ENCODE results near the gene CCDC146.
"Not testable (repeated sequence)": the region's sequence is repeated elsewhere in the genome, so short reads cannot be mapped to it uniquely, and the experiment has no call there.

Gene CCDC146

GRCh38 chr7:77265666-77266065 lies 143.3 kb downstream of the CCDC146 start:
- H3K27me3 ChIP-seq (replicated peaks; ENCODE audit: control insufficient read depth, insufficient read depth, low read length), result no peaks in the 10 kb centered on the region
- DNase-seq (ENCODE audit: extremely low read depth, insufficient read length), result no peak
- TF ChIP-seq, protein P1, sequence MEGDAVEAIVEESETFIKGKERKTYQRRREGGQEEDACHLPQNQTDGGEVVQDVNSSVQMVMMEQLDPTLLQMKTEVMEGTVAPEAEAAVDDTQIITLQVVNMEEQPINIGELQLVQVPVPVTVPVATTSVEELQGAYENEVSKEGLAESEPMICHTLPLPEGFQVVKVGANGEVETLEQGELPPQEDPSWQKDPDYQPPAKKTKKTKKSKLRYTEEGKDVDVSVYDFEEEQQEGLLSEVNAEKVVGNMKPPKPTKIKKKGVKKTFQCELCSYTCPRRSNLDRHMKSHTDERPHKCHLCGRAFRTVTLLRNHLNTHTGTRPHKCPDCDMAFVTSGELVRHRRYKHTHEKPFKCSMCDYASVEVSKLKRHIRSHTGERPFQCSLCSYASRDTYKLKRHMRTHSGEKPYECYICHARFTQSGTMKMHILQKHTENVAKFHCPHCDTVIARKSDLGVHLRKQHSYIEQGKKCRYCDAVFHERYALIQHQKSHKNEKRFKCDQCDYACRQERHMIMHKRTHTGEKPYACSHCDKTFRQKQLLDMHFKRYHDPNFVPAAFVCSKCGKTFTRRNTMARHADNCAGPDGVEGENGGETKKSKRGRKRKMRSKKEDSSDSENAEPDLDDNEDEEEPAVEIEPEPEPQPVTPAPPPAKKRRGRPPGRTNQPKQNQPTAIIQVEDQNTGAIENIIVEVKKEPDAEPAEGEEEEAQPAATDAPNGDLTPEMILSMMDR (IDR thresholded peaks at IDR 0.05; ENCODE audit: insufficient read depth, low read length, poor library complexity, severe bottlenecking), result no peak
- no peak overlapping the region for H3K4me3 ChIP-seq (replicated peaks; ENCODE audit: low read depth, low read length)
- H3K36me3 ChIP-seq (ENCODE audit: control insufficient read depth, insufficient read depth, low read length), result no peaks in the 10 kb centered on the region

GRCh38 chr7:77266291-77266794 lies 143.9 kb downstream of the CCDC146 start:
- peak; percentile 65 for DNase-seq (ENCODE audit: extremely low read depth, insufficient read length)
- H3K36me3 ChIP-seq (ENCODE audit: control insufficient read depth, insufficient read depth, low read length), result no peaks in the 10 kb centered on the region
- TF ChIP-seq, protein P1 (IDR thresholded peaks at IDR 0.05; ENCODE audit: insufficient read depth, low read length, poor library complexity, severe bottlenecking), result no peak
- no peaks in the 10 kb centered on the region for H3K27me3 ChIP-seq (replicated peaks; ENCODE audit: control insufficient read depth, insufficient read depth, low read length)
- H3K4me3 ChIP-seq (replicated peaks; ENCODE audit: low read depth, low read length), result no peak overlapping the region

DNA sequence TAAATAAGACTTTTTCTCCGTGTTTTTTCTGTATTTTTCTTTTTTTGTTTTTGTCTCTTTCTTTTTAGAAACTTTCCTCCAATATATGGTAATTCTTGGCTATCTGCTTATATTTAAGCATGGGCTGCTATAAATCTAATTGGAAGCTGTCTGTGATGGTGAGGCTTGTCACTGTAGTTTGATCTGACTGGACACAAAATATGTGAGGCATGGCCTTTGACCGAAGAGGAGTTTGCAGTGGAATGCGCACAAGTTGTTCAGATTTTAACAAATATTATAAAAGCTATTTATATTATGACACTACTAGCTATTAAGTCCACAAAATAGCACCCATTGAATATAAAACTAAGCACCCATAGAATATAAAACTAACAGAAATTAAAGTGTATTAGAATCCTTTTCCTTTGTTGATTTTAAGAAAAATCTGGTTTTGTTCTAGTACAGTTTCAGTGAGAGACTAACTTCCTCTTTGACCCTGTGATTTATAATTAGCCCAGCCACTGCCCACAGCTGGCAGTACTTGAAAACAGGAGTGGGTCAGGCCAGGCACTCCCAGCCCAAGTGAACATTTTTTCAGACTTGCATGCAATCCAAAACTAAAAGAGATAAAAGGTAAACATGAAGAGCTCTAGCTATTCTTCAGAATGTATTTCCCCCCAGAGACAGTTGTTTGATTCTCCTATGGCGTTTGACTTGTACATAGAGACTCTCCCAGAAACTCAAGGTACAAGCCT lies 147.1 kb downstream of the CCDC146 start:
- no peaks in the 10 kb centered on the region for H3K36me3 ChIP-seq (ENCODE audit: control insufficient read depth, insufficient read depth, low read length)
- TF ChIP-seq, protein P1 (IDR thresholded peaks at IDR 0.05; ENCODE audit: insufficient read depth, low read length, poor library complexity, severe bottlenecking), result no peak
- no peak overlapping the region for H3K4me3 ChIP-seq (replicated peaks; ENCODE audit: low read depth, low read length)
- H3K27me3 ChIP-seq (replicated peaks; ENCODE audit: control insufficient read depth, insufficient read depth, low read length), result no peaks in the 10 kb centered on the region
- no peak for DNase-seq (ENCODE audit: extremely low read depth, insufficient read length)

DNA sequence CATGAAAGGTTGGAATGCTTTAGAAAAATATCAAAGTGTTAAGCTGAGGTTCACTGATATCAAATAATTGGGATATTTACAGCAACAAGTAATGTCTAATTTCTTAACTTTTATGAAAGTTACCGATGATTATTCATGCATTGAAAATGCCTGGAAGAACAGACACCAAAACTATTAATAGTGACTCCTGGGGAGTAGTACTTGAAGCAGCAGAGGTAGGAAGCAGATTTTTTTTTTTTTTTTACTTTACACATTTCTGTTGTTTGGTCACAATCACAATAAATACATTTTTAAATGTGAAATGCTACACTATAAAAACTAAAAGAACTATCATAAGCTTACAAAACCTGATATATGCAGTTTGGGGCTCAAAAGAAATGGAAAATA lies 147.7 kb downstream of the CCDC146 start:
- Histone ChIP-seq H3K4me3 (replicated peaks; ENCODE audit: low read depth, low read length) (no peak overlapping the region), H3K36me3 (ENCODE audit: control insufficient read depth, insufficient read depth, low read length) (no peaks in the 10 kb centered on the region), H3K27me3 (replicated peaks; ENCODE audit: control insufficient read depth, insufficient read depth, low read length) (no peaks in the 10 kb centered on the region)
- no peak for DNase-seq (ENCODE audit: extremely low read depth, insufficient read length)
- TF ChIP-seq, protein P1 (IDR thresholded peaks at IDR 0.05; ENCODE audit: insufficient read depth, low read length, poor library complexity, severe bottlenecking), result no peak

- TF ChIP-seq, protein P1 (IDR thresholded peaks at IDR 0.05; ENCODE audit: insufficient read depth, low read length, poor library complexity, severe bottlenecking), result no peak
- DNase-seq (ENCODE audit: extremely low read depth, insufficient read length), result no peak
- Histone ChIP-seq H3K36me3 (ENCODE audit: control insufficient read depth, insufficient read depth, low read length) (no peaks in the 10 kb centered on the region), H3K27me3 (replicated peaks; ENCODE audit: control insufficient read depth, insufficient read depth, low read length) (no peaks in the 10 kb centered on the region), H3K4me3 (replicated peaks; ENCODE audit: low read depth, low read length) (no peak overlapping the region)
These were observed 149.4 kb downstream of the CCDC146 start for GRCh38 chr7:77271766-77272165.

GRCh38 chr7:77275663-77276062 lies 153.2 kb downstream of the CCDC146 start:
- H3K4me3 ChIP-seq (replicated peaks; ENCODE audit: low read depth, low read length); H3K36me3 ChIP-seq (ENCODE audit: control insufficient read depth, insufficient read depth, low read length); H3K27me3 ChIP-seq (replicated peaks; ENCODE audit: control insufficient read depth, insufficient read depth, low read length); DNase-seq (ENCODE audit: extremely low read depth, insufficient read length): not testable (repeated sequence)

Data from GM06990 (cell line).